GM21360 (cell line): Measurements from ENCODE around the gene CYB5A.
A peak's percentile ranks its signal among the peaks of the same experiment; 100 is the strongest.

ENCODE experiments used
- ATAC-seq: cut with Tn5 transposase; IDR thresholded peaks from one replicate; pipeline ENCODE4 v1.9.1; 2021; ENCODE audit warnings: mild to moderate bottlenecking, moderate library complexity; ENCODE audit not compliant: unreplicated experiment

The CYB5A gene

DNA sequence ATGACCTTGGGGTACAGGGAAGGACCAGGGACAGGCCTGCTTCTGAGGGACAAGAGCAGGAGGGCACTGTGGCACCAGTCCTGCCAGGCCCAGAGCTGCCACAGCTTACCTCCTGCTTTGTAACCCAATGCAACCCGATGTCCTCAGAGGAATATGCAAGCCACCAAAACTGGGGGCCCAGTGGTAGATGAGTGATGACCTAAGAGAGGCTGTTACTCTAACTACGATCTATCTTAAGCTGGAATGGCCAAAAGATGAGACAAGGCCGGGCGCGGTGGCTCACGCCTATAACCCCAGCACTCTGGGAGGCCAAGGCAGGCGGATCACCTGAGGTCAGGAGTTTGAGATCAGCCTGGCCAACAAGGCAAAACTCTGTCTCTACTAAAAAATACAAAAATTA lies 12.8 kb downstream of the CYB5A start:
- ATAC-seq = no peak

DNA sequence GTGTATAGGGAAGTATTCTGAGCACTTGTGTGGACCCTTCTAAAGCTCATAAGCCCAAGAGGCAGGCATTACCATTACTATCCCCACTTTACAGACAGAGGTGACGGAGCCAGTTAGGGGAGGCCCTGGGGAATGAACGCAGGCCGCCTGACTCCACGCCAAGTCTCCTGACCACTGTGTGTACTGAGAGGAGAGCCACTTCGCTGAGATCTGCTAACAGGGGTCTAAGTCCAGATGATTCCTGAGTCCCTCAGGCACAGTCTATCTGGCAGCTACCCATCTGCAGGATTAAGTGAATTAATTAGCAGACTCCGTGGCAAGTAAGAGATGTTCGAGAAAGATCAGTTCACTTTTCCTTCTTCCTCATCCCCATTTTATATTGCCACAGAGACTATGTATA lies 13.7 kb downstream of the CYB5A start:
- no peak for ATAC-seq

DNA sequence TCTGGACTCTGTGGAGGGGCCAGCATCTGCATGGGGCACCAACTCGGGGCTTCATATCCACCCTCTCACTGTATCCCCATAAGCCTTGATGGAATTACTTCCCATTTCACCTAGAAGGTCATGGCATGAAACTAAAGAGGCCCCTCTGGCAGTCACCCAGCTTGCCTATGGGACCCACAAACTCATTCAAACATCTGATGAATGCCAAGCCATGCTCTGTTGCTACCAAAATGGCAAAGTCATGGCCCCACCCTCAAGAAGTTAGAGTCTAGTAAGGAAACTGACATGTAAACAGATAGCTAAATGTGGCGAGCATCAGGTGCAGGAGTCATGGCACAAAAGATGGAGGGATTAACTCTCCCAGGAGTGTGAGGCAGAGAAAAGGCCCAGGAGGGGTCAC lies 14.5 kb downstream of the CYB5A start:
- no peak for ATAC-seq

DNA sequence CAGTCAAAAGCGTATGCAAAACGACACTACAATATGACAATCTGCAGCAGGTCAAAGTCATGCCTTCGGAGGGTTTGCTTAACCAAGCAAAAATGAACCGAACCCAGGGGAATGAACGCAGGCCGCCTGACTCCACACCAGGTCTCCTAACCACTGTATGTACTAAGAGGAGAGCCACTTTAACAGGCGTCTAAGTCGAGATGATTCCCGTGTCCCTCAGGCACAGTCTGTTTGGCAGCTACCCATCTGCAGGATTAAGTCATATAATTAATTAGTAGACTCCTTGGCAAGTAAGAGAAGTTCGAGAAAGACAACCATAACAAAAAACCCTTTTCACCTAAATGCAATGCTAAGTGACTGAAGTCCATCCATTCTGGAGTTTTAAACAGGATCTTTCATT lies 15.2 kb downstream of the CYB5A start:
- ATAC-seq = no peak

DNA sequence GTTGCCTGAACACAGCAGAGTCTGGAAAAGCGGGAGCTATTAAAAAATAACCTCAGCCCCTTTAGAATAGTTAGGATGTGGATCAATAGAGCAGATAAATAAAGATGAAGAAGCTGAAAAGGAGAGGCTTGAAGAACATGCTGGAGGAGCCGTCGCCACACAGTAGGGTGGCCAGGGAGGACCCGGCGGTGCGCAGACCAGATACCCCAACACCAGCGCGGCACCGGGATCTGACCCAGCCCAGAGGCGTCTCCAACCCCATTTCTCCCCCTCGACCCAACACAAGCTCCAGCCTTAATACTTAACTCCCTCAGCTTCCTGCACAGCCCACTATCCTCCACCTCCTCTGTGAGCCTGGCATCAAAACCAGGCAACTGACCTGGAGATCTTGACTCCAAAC lies 16.0 kb downstream of the CYB5A start:
- ATAC-seq = no peak

DNA sequence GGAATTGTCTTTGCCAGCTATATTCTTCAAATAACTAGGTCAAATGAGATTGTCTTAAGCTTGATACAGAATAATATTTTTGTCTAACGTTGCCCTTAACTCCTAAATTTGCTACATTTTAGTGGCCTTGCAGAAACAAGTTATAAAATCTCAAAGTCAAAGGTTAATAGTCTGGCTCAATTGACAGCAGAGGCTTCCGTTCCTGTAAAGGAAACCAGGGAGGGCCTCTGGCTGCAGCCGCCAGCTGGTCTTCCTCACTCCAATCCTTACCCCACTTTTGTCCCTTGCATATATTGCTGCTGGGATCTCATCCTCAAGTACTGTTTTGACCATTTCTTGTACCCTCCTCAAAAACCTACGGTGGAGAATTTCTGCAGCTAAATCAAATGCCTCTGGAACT lies 17.1 kb downstream of the CYB5A start:
- no peak for ATAC-seq

DNA sequence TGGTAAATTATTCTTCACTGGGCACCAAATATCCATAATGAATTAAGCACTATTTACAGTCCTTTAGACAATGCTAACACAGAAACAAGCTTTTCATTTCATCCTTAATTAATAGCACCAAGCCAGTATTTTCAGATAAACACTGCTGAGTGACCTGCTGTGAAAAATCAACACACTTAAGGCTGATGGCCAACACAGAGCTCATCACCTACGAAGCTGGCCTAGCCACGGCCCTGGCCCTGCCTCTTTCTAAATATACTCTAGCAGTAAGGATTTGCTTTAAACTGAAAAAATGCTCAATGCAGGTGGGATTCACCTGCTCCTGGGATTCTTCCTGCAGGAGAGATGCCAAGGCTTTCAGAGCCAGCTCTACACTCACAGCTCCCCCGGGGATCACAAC lies 18.4 kb downstream of the CYB5A start:
- ATAC-seq = no peak

DNA sequence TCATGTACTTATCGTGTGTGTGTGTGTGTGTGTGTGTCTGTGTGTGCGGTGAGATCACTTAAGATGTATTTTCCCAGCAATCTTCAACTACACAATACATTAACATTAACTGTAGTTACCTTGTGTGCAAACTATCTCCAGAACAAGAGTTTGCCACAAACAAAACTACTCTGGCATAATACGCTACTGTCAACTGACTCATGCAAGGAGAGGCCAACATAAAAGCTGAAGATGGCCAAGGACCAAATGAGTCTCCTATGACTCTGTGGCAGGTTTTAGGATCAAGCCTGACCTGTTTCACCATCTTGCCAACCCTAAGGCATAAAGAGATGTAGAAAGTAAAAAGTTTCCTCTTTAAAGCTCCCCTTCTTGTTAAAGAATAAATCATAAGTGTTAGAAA lies 20.1 kb downstream of the CYB5A start:
- ATAC-seq = no peak

DNA sequence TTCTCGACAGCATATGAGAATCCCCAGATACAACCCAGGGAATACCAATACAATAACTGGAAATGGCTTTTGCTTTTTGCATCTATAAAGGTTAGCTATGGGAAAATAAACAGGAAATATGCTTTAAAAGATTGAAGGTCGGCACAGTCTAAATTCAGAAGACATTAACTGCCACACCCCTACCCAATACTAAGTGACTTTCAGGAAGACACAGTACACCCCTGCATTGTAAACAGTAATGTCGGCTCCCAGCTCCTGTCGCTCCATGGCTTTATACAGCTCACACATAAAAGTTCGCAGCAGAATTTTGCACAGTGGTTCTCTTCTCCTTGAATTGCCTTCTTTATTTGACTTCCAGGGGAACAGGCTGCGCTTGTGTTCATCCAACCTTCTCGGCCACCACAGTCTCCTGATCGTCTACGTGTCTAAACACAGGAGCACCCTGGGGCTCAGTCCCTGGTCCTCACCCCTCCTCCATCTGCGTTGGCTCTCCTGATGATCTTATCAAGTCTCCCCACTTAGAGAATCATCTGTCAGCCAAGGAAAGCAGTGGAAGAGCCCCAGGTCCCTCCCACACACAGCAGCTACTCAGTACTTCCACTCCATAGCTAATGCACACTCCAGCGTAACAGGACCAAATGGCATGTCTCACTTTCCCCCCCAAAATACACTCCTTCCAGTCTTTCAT lies 22.7 kb downstream of the CYB5A start:
- no peak for ATAC-seq

DNA sequence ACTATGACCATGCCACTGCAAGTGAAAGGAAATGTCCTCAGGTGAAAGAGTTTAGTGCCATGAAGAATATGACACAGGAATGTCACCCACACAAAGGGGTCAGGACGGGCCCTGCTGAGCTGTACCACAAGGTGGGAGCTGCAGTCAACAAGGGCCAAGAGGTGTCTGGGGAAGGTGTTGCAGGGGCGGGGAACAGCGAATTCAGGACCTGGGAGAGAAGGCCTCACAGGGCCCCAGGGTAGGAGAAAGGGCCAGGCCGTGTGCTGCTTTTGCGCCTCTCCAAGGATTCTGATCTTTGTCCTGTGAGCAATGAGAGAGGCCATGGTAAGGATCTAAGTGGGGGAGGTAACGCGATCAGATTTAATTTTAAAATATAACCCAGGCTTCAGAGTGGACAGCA lies 23.6 kb downstream of the CYB5A start:
- no peak for ATAC-seq

DNA sequence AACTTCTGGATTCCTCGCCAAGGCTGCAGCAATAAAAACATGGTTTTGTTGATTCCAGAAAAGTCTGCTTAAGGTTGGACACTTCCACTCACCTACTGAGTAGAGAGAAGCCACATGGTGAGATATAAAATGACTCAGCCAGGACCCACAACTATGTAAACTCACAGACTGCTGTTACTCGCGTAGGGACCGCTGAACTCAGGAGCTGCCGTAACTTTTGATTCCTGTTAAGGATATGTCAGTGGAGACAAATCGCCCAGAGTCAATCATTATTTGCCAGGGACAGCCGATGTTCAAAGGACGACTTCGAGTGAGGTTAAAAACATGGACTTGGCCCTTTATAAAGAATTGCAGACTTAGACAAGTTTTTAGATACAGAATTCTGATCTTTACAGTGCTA lies 25.6 kb downstream of the CYB5A start:
- ATAC-seq = no peak

DNA sequence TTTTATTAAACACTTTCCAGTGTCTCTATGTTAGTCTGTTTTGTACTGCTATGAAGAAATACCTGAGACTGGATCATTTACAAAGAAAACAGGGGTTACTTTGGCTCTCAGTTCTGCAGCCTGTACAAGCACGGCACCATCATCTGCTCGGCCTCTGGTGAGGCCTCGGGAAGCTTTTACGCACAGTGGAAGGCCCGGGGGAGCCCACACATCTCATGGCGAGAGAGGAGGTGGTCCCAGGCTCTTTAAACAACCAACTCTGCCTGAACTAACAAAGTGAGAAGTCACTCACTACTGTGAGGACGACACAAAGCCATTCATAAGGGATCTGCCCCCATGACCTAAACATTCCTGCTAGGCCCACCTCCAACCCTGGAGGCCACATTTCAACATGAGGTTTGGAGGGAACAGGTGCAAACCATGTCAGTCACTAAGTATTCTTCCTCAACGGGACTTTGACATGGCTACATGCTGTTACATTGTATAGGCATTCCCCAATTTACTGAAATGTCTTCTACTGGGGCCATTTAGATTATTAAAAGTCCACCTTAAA lies 26.1 kb downstream of the CYB5A start:
- no peak for ATAC-seq

DNA sequence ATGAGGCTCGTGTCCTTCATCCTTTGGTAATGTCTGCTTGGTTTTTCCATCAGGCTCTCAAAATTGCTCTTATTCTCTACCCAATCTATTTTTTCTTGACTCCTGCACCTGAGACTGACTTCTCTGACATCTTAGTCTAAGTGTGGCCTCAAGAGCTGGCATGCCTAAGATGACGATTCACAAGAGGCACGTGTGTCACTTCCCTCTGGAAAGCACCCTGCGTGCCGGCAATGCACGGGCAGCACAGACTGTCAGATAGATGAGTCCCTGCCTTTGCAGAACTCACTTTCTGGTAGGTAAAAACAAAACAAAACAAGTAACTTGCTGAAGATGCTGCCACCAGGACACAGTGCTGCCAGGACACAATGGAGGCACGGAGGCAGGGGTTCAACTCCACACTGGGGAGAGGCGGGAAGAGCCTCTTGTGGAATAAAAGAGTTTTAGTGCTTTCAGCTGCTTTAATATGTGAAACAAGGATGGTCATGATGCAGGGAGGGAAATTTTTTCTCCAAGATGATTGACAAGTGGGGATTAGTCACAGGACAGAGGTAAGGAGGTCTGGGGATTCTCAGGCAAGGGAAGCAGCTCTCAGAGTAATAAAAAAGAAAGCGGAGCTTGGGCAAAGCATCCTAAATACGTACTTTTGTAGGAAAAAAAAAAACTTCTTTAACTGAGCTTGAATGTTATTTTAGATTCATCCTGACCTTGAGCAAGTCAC lies 27.3 kb downstream of the CYB5A start:
- peak; percentile 96 for ATAC-seq

DNA sequence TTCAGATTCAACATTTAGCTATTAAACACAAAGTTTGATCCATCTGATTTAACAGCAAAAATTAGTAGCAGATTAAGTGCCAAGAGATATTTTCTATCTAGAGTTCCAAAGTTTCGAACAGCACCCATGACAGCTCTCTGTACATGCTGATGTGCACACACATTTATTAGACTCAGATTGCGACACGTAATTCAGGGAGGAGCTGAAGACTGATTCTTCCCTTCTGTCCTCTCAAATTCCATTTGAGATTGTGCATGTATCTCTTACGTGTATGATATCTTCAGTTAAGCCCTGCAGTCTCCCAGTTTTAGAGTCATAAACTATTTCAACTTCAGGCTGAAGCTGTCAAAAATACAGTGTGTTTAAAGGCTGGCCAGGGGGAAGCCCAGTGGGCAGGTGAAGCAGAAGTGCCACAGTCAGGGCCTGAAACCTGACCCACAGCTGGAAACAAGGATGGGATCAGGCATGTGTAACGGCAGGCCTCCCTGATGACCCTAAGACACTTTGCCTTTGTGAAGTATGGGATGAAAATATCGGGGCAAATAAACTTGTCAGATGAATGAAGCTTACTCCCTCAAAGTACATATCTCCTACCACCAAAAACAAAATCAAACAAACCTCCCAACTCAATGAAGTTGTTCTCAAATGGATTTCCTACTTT lies 30.6 kb downstream of the CYB5A start:
- no peak for ATAC-seq

DNA sequence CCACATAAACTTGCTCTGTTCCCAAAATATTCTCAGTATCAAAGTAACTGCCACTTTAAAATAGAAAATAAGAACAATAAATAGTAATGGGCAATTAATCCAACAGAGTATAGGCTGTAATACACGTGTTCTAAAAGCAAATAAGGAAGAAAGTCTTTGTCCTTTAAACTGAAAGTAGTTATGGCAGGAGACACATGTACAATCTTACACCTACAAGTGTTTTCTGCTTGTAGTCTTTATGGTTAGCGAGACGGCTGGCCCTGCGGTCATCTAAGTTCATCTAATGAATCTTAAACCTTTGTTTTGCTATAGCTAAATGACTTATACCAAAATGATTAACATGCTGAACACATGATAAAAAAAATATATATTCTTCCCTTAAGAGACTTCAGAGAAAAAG lies 32.4 kb downstream of the CYB5A start:
- ATAC-seq = no peak

DNA sequence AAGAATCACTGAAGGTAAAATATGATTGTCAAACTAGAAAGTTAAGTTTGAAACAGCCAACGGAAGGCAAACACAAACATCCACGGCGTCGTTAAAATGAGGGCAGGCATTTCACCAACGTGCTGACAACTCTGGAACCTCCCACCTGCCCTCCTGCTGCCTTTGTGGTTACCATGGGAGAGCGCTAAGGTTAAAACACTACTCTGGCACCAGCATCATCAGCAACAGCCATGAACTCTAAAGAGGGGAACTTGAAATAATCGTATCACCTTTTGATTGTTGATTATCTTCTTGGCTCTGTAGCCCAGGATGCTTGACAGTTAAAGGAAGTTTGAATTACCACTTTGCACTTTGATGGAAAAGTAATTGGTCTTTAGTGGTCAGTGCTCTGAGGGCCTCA lies 34.7 kb downstream of the CYB5A start:
- no peak for ATAC-seq

DNA sequence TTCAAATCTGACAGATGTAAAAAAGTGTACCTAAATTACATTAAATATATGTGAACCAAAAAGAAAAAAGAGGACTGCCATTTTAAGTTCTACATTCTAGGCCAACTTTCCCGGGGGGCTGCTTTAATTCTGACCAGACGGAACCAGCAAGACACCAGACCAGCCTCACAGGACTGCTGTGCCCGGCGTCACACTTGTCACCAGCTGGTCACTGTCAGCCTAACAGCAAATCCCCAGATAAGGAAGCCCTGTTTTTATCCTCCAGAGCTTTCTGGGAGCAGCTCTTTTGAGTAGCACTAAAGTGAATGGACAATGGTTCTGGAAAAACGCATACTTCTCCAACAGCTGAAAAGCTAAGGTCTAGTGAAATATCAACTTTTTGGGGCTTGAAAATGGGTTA lies 35.6 kb downstream of the CYB5A start:
- ATAC-seq = no peak

DNA sequence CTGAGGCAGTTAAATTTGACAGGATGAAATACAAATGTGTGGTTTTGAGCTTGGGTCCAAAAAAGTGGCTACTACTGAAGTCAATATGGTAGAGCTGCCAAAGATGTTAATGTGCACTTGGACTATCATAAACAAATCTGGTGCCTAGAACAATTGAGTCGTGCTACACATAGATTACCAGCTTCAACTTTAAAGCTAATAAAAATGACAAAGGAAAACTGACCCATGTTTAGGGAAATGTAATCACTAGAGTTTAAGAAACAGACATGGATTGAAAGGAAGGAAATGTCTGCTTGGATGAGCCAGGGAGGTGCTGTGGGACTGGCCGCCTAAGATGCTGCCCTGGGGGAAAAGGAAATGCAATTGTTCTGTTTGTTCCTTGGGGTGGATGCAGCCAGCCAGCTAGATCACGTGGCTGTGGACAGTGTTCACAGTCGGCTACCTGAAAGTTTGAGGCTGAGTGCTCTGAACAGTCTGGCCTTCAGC lies 36.6 kb downstream of the CYB5A start:
- ATAC-seq = no peak

DNA sequence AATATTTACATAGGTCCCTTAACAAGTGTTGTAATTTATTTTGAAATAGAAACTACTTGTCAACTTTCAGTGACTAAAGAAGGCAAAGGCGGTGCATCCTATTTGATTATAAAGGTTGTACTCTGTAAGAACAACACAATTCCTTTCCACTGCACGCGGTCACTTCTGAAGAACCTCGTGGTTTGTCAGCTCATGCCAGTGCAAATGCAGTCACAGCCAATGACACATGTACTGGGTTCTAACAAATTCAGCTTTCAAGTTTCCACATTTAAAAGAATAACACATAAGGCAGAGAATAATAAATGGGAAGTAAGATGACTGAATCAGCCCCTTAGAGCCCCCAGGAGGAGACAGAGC lies 39.7 kb downstream of the CYB5A start:
- ATAC-seq = no peak

DNA sequence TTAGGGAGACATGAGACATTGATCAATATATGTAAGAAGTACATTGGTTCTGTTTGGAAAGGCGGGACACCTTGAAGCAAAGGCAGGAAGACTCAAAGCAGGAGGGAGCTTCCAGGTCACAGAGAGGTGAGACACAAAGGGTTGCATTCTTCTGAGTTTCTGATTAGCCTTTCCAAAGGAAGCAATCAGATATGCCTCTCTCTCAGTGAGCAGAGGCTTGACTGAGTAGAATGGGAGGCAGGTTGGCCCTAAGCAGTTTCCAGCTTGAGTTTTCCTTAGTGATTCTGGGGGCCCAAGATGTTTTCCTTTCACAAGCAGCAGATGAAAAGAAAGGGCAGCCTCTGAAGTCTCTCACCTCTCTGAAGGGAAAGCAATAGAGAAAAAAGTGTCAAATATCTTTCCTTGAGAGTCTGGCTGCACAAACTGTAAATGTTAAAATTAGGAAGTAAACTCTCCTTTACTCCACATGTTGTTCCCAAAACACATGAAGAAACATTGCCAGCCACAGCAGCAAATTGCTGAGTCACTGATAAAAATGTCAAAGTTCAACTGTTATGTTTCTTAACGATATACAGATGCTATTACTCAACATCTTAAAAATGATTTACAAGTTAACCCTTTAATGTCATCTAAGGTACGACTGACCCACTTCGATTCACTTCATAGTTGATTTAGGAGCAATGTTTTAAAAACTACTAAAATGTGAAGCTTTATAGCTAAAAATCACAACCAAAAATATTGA lies 40.3 kb downstream of the CYB5A start:
- ATAC-seq = no peak

DNA sequence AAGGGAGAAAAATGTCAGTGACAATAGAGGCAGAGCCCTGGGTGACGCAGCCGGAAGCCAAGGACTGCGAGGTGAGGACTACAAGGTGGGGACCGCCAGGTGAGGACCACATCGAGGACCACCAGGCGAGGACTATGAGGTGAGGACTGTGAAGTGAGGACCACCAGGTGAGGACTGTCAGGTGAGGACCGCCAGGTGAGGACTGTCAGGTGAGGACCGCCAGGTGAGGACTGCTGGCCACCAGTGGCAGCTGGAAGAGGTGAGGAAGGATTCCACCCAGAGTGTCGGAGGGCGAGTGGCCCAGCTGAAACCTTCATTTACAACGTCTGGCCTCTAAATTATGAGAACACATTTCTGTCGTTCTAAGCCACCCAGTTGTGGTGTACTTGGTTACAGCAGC lies 41.6 kb downstream of the CYB5A start:
- no peak for ATAC-seq
